BLaER1 treated with 17β-estradiol and CSF1 and Interleukin-3, amounts not matched to agents 10 nM and 100 nM (cell line): ENCODE data around the gene PRR11.
"Not testable (repeated sequence)": the region's sequence is repeated elsewhere in the genome, so short reads cannot be mapped to it uniquely, and the experiment has no call there.

Experiments used
- H3K27ac ChIP-seq, 11 experiments: shearing (Covaris generic); formaldehyde crosslinking; 2 replicates each; pipeline ENCODE4 v1.8.1; 2022
- H3K27me3 ChIP-seq, 11 experiments: shearing (Covaris generic); formaldehyde crosslinking; 2 replicates each; pipeline ENCODE4 v1.8.1; 2022
- H3K36me3 ChIP-seq, 11 experiments: shearing (Covaris generic); formaldehyde crosslinking; 2 replicates each; pipeline ENCODE4 v1.8.1; 2022
- H3K4me1 ChIP-seq, 10 experiments: shearing (Covaris generic); formaldehyde crosslinking; 2 replicates each; pipeline ENCODE4 v1.8.1; 2022
- H3K4me2 ChIP-seq, 11 experiments: shearing (Covaris generic); formaldehyde crosslinking; 2 replicates each; pipeline ENCODE4 v1.8.1; 2022
- H3K4me3 ChIP-seq, 10 experiments: shearing (Covaris generic); formaldehyde crosslinking; 2 replicates each; pipeline ENCODE4 v1.8.1; 2022
- H3K9ac ChIP-seq, 11 experiments: shearing (Covaris generic); formaldehyde crosslinking; 2 replicates each; pipeline ENCODE4 v1.8.1; 2022
- H3K9me3 ChIP-seq, 11 experiments: shearing (Covaris generic); formaldehyde crosslinking; replicated peaks in 1 of 11; 2 replicates each; pipeline ENCODE4 v1.8.1; 2022
- H4K20me1 ChIP-seq, 11 experiments: shearing (Covaris generic); formaldehyde crosslinking; 2 replicates each; pipeline ENCODE4 v1.8.1; 2022
- Cebpa-rat ChIP-seq, 11 experiments: shearing (Covaris generic); IDR thresholded peaks; 2 replicates each; pipeline ENCODE4 v1.8.1; 2022

PRR11 gene

DNA sequence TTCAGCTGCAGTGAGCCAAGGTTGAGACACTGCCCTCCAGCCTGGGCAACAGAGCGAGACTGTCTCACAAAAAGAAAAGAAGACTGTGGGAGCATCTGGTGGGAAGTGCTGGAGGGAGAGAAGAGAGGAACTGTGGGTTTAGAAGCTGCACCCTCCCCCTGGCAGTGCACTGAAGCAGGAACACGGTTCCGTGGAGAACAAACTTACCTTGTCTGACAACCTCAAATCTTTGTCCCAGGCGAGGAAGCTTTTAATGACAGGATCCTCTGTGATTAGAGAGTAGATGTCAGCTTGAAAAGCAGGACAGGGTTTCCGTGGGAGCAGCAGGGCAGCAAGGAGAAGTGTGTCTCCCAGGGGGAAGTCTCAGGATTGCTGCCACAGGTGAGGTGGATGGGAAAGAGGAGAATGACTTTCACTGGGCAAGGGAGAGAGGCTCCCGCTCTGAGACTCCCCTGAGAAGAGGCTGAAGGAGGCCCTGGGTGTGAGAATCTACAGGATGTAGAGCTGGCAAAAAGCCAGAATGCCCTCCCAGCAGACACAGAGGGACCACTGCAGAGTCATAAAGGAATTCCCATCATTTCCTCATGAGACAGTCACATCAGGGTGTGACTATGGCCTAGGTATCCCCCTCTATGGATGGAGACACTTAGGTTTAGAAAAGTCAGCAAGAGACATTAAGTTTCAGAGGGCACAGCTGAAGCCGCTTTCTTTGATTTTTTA is 22.9 kb downstream of the PRR11 start:
- TF ChIP-seq Cebpa-rat (IDR thresholded peaks at IDR 0.05): no peak
- Histone ChIP-seq H3K4me1 (peaks cover 14 to 23% (median 19%) of the 10 kb centered on the region in 10 experiments; a peak in 19 of 20 replicates), H4K20me1 (peaks cover 0 to 52% (median 14%) of the 10 kb centered on the region in 11 experiments; a peak in 15 of 22 replicates), H3K4me2 (peak overlapping the region; percentile 11 to 72 (median 48)), H3K27ac (peak overlapping the region in 3 of 11 experiments; percentile 20 to 50 (median 31); a peak in 3 of 22 replicates), H3K9ac (peak overlapping the region in 4 of 11 experiments; percentile 12 to 47 (median 22); a peak in 3 of 22 replicates), H3K4me3 (no peak overlapping the region), H3K9me3 (peaks cover 0 to 7% (median 1%) of the 10 kb centered on the region in 11 experiments; a peak in 7 of 22 replicates), H3K27me3 (no peaks in the 10 kb centered on the region), H3K36me3 (peaks cover 9 to 87% (median 61%) of the 10 kb centered on the region in 11 experiments)

DNA sequence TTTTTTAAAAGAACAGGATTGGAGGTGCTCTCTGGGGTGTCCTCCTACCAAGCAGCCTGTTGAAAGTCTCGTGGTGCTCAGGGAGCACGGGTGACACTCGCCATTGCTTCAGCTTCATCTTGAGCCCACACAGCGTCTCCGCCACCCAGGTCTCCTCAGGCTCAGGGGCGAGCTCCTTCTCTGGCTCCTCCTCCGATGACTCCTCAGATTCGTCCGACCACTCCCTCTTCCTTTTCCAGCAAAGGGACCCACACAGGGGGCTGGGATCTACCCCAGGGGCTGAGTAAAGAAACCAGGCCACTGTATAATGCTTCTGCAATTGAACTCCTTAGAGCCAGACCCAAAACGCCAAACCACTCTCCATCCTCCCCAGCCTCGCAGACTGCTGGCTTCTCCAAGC is 24.1 kb downstream of the PRR11 start:
- H3K27me3 ChIP-seq, H3K9ac ChIP-seq, H3K27ac ChIP-seq, H3K9me3 ChIP-seq, H3K4me3 ChIP-seq, H3K4me2 ChIP-seq: not testable (repeated sequence)
- H3K4me1 ChIP-seq: peaks cover 15 to 23% (median 21%) of the 10 kb centered on the region in 10 experiments
- H4K20me1 ChIP-seq: peaks cover 0 to 42% (median 14%) of the 10 kb centered on the region in 11 experiments; a peak in 15 of 22 replicates
- peaks cover 3 to 87% (median 57%) of the 10 kb centered on the region in 11 experiments; a peak in 20 of 22 replicates for H3K36me3 ChIP-seq

DNA sequence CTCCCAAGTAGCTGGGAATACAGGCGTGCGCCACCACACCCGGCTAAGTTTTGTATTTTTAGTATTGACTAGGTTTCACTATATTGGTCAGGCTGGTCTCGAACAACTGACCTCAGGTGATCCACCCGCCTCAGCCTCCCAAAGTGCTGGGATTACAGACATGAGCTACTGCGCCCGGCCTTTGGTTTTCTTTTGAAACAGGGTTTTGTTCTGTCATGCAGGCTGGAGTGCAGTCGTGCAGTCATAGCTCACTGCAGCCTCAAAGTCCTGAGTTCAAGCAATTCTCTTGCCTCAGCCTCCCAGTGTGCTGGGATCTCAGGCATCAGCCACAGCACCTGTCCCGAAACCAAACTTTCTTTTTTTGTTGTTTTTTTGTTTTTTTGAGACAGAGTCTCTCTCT is 25.1 kb downstream of the PRR11 start:
- Histone ChIP-seq H3K4me1 (peaks cover 17 to 30% (median 22%) of the 10 kb centered on the region in 10 experiments), H3K9me3 (no peaks in the 10 kb centered on the region), H4K20me1 (peaks cover 0 to 42% (median 14%) of the 10 kb centered on the region in 11 experiments; a peak in 15 of 22 replicates), H3K9ac (no peak overlapping the region), H3K36me3 (peaks cover 0 to 87% (median 57%) of the 10 kb centered on the region in 11 experiments; a peak in 20 of 22 replicates), H3K4me3 (no peak overlapping the region), H3K27me3 (no peaks in the 10 kb centered on the region), H3K27ac (no peak overlapping the region), H3K4me2 (no peak overlapping the region)
- TF ChIP-seq Cebpa-rat (IDR thresholded peaks at IDR 0.05): no peak

DNA sequence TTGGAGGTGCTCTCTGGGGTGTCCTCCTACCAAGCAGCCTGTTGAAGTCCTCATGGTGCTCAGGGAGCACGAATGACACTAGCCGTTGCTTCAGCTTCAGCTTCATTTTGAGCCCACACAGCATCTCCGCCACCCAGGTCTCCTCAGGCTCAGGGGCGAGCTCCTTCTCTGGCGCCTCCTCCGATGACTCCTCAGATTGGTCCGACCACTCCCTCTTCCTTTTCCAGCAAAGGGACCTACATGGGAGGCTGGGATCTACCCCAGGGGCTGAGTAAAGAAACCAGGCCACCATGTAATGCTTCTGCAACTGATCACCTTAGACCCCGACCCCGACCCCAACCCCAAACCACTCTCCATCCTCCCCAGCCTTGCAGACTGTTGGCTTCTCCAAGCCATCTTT is 25.9 kb downstream of the PRR11 start:
- peaks cover 0 to 87% (median 57%) of the 10 kb centered on the region in 11 experiments; a peak in 20 of 22 replicates for H3K36me3 ChIP-seq
- H3K9ac ChIP-seq: no peak overlapping the region
- H3K27ac ChIP-seq: no peak overlapping the region
- TF ChIP-seq Cebpa-rat (IDR thresholded peaks at IDR 0.05): no peak
- H3K27me3 ChIP-seq: no peaks in the 10 kb centered on the region
- H3K4me3 ChIP-seq: no peak overlapping the region
- H3K9me3 ChIP-seq: no peaks in the 10 kb centered on the region
- H3K4me1 ChIP-seq: peaks cover 17 to 30% (median 22%) of the 10 kb centered on the region in 10 experiments
- H4K20me1 ChIP-seq: peaks cover 0 to 42% (median 14%) of the 10 kb centered on the region in 11 experiments; a peak in 15 of 22 replicates
- no peak overlapping the region for H3K4me2 ChIP-seq

DNA sequence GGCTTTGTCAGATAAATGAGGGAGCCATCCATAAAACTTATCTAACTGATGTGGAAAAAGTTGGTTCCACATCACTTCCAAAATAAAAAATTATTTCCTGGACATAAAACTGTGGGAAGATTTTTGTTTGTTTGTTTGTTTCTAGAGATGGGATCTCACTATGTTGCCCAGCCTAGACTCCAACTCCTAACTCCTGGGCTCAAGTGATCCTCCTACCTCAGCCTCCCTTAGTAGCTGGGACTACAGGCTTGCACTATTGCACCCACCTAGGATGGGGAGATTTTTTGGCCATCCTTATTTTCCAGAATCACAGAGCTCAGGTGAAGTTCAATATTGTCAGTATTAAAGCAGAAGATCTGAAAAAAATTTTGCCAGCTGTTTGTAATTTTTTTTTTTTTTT is 30.5 kb downstream of the PRR11 start:
- Histone ChIP-seq H3K9me3 (no peaks in the 10 kb centered on the region), H3K27ac (no peak overlapping the region), H3K4me1 (peaks cover 0 to 15% (median 0%) of the 10 kb centered on the region in 10 experiments; a peak in 5 of 20 replicates), H3K9ac (no peak overlapping the region), H3K27me3 (no peaks in the 10 kb centered on the region), H3K4me3 (no peak overlapping the region), H4K20me1 (no peaks in the 10 kb centered on the region; a peak in 2 of 22 replicates), H3K4me2 (no peak overlapping the region), H3K36me3 (peaks cover 4 to 99% (median 86%) of the 10 kb centered on the region in 11 experiments; a peak in 21 of 22 replicates)
- no peak for TF ChIP-seq Cebpa-rat (IDR thresholded peaks at IDR 0.05)

DNA sequence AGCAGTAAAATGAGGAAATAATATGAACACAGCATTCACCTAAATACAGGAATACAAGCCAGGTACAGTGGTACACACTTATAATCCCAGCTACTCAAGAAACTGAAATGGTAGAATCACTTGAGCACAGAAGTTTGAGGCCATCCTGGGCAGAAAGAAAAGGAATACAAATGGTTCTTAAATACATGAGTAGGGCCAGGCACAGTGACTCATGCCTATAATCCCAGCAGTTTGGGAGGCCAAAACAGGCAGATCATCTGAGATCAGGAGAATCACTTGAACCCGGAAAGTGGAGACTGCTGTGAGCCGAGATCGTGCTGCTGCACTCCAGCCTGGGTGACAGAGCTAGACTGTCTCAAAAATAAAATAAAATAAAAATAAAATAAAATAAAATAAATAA is 31.3 kb downstream of the PRR11 start:
- H4K20me1 ChIP-seq: no peaks in the 10 kb centered on the region; a peak in 2 of 22 replicates
- H3K27me3 ChIP-seq: no peaks in the 10 kb centered on the region
- no peak overlapping the region for H3K4me2 ChIP-seq
- no peak for TF ChIP-seq Cebpa-rat (IDR thresholded peaks at IDR 0.05)
- no peak overlapping the region for H3K27ac ChIP-seq
- H3K4me3 ChIP-seq: no peak overlapping the region
- H3K9me3 ChIP-seq: no peaks in the 10 kb centered on the region
- peaks cover 8 to 100% (median 91%) of the 10 kb centered on the region in 11 experiments for H3K36me3 ChIP-seq
- no peak overlapping the region for H3K9ac ChIP-seq
- H3K4me1 ChIP-seq: peaks cover 0 to 15% (median 0%) of the 10 kb centered on the region in 10 experiments; a peak in 5 of 20 replicates

DNA sequence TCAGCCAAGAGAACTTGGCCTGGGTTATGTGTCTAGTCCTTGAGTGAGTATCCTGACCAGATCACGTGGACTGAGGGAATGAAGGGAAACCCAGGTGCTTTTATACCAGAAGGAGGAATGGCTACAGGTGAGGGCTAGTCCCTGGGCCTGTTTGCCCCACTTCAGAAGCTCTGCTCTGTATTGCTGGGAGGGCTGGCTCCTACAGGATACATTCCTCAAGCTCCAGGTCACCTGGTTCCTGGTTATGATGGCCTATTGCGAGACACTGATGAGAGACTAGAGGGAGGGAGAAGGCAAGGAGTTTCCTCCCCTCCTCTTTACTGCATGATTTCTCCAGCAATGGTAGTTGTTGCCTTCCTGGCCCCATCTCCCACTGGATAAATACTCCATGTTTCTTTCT is 35.3 kb downstream of the PRR11 start:
- Histone ChIP-seq H3K4me1 (no peaks in the 10 kb centered on the region), H3K27ac (no peak overlapping the region), H3K4me2 (no peak overlapping the region), H3K27me3 (no peaks in the 10 kb centered on the region), H4K20me1 (no peaks in the 10 kb centered on the region; a peak in 1 of 22 replicates), H3K4me3 (no peak overlapping the region), H3K9ac (no peak overlapping the region), H3K9me3 (no peaks in the 10 kb centered on the region), H3K36me3 (peaks cover 38 to 100% (median 98%) of the 10 kb centered on the region in 11 experiments)
- no peak for TF ChIP-seq Cebpa-rat (IDR thresholded peaks at IDR 0.05)

DNA sequence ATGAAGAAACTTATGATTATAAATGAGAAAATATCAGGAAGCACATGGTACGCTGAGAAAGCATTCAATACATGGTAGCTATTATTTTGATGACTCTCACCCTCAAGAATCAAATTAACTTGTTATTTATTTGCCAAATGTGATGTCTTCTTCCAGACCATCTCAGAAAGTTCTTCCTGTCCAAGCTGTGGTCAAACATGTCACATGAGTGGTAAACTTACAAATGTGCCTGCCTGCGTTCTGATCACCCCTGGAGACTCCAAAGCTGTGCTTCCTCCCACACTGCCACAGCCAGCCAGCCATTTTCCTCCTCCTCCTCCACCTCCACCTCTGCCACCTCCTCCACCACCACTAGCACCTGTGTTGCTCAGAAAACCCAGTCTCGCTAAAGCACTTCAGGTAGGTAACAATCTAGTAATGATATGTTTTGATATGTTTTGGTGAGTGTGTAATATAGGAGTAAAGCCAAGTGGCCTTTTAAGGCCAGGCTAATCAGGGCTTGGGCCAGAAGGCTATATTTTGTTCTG is 37.9 kb downstream of the PRR11 start:
- H3K9ac ChIP-seq: no peak overlapping the region
- H3K4me1 ChIP-seq: no peaks in the 10 kb centered on the region
- no peaks in the 10 kb centered on the region for H3K27me3 ChIP-seq
- H3K36me3 ChIP-seq: peaks cover 57 to 100% (median 98%) of the 10 kb centered on the region in 11 experiments
- H3K4me3 ChIP-seq: no peak overlapping the region
- no peak for TF ChIP-seq Cebpa-rat (IDR thresholded peaks at IDR 0.05)
- no peak overlapping the region for H3K27ac ChIP-seq
- H3K4me2 ChIP-seq: no peak overlapping the region
- H4K20me1 ChIP-seq: no peaks in the 10 kb centered on the region; a peak in 1 of 22 replicates
- H3K9me3 ChIP-seq: no peaks in the 10 kb centered on the region

DNA sequence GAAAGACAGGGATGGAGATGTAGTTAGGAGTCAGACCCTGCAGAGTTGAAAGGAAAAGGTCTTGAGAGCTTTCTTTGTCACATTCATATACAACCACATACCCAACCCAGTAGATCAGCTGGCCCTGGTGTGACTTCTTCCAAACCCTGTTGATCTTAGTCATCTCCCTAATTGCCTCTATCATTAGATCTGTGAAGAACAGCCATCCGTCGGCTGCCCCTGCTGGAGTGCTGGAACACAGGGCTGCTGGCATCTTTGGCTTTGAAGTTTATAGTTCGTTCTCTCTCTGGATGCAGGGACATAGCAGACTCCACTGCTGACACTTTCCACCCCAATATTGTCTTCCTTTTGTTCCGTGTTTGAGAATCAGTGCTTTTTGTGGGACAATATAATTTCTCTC is 43.9 kb downstream of the PRR11 start:
- H3K27me3 ChIP-seq: no peaks in the 10 kb centered on the region
- no peaks in the 10 kb centered on the region for H3K9me3 ChIP-seq
- no peak for TF ChIP-seq Cebpa-rat (IDR thresholded peaks at IDR 0.05)
- H3K4me1 ChIP-seq: no peaks in the 10 kb centered on the region
- H3K9ac ChIP-seq: no peak overlapping the region
- no peak overlapping the region for H3K27ac ChIP-seq
- H3K4me3 ChIP-seq: no peak overlapping the region
- H3K36me3 ChIP-seq: peaks cover 57 to 100% (median 98%) of the 10 kb centered on the region in 11 experiments
- H3K4me2 ChIP-seq: no peak overlapping the region
- no peaks in the 10 kb centered on the region for H4K20me1 ChIP-seq
